HG03025 (cell line): ENCODE measurements around the gene LRRC58.
"Not testable (repeated sequence)": the region's sequence is repeated elsewhere in the genome, so short reads cannot be mapped to it uniquely, and the experiment has no call there.

Experiments used
- ATAC-seq: cut with Tn5 transposase; IDR thresholded peaks from one replicate; pipeline ENCODE4 v1.9.1; 2021; ENCODE audit warnings: mild to moderate bottlenecking, moderate library complexity; ENCODE audit not compliant: unreplicated experiment, low FRiP score

The LRRC58 gene

GRCh38 chr3:120341658-120342346, 7.4 kb downstream of the LRRC58 start:
- ATAC-seq: no peak

- ATAC-seq: no peak
Measured at GRCh38 chr3:120339362-120339761, 9.8 kb downstream of the LRRC58 start.

GRCh38 chr3:120338517-120338916, 10.6 kb downstream of the LRRC58 start:
- ATAC-seq: no peak

GRCh38 chr3:120332646-120333045, 16.5 kb downstream of the LRRC58 start:
- ATAC-seq: no peak

GRCh38 chr3:120331076-120331475, 18.1 kb downstream of the LRRC58 start:
- no peak for ATAC-seq

GRCh38 chr3:120326784-120327183, 22.4 kb downstream of the LRRC58 start:
- ATAC-seq: no peak

GRCh38 chr3:120324190-120324589, 25.0 kb downstream of the LRRC58 start:
- no peak for ATAC-seq

GRCh38 chr3:120323761-120324160, 25.4 kb downstream of the LRRC58 start:
- ATAC-seq: not testable (repeated sequence)

GRCh38 chr3:120311863-120312794, 37.0 kb downstream of the LRRC58 start:
- no peak for ATAC-seq

- ATAC-seq: no peak
Measured at GRCh38 chr3:120306519-120307455, 42.4 kb downstream of the LRRC58 start.

- ATAC-seq: no peak
Measured at GRCh38 chr3:120304616-120305015, 44.5 kb downstream of the LRRC58 start.

GRCh38 chr3:120302361-120302760, 46.8 kb downstream of the LRRC58 start:
- no peak for ATAC-seq

GRCh38 chr3:120300971-120301370, 48.2 kb downstream of the LRRC58 start:
- ATAC-seq: no peak

- ATAC-seq: no peak
Measured at GRCh38 chr3:120299403-120299802, 49.8 kb downstream of the LRRC58 start.

- no peak for ATAC-seq
Measured at GRCh38 chr3:120298996-120299395, 50.2 kb downstream of the LRRC58 start.

GRCh38 chr3:120291552-120291951, 57.6 kb downstream of the LRRC58 start:
- ATAC-seq: not testable (repeated sequence)

- ATAC-seq: no peak
Measured at GRCh38 chr3:120289636-120290035, 59.5 kb downstream of the LRRC58 start.

- no peak for ATAC-seq
Measured at GRCh38 chr3:120286465-120286864, 62.7 kb downstream of the LRRC58 start.

GRCh38 chr3:120285508-120285841, 63.7 kb downstream of the LRRC58 start:
- ATAC-seq: no peak

GRCh38 chr3:120284747-120285507, 64.2 kb downstream of the LRRC58 start, which contains the start of gene GPR156:
TSS of gene GPR156 (minus strand) at chr3:120285222. CDS start at chr3:120244098, 41,124 bp downstream.
- ATAC-seq: no peak
